ENCODE data around the gene PHACTR2. TPM values are rescaled to one million over a fixed set of nuclear protein-coding genes. Genes with fewer than 3 reads are reported as not detected.

Gene PHACTR2
- total and polyA plus RNA-seq, 4 donors = 4.0 to 23.8 (median 15.0) TPM

DNA sequence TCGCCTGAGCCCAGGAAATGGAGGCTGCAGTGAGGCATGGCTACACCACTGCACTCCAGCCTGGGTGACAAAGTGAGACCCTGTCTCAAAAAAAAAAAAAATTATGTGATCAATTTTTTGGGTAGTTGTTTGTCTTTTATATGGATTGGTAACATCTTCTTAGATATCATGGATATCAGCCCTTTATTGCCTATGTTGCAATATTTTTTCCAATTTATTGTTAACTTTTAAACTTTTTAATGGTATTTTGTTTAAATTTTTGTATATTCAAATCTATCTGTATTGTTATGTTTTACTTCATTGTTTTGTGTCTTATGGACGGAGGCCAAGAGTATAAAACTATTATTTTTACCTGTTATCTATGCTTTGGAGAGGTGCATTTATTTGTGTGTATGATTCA lies 133.0 kb downstream of the PHACTR2 start (continued):
- TF ChIP-seq, protein P1, sequence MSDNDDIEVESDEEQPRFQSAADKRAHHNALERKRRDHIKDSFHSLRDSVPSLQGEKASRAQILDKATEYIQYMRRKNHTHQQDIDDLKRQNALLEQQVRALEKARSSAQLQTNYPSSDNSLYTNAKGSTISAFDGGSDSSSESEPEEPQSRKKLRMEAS (IDR thresholded peaks at IDR 0.05) = no peak
- TF ChIP-seq NR2F2 (IDR thresholded peaks at IDR 0.05) = no peak
- TF ChIP-seq GABPA (IDR thresholded peaks at IDR 0.05 in 1 of 2, conservative IDR thresholded peaks at IDR 0.05 in 1 of 2) = no peak
- no peak for TF ChIP-seq JUND (IDR thresholded peaks at IDR 0.05)
- no peak for TF ChIP-seq FOXA2 (IDR thresholded peaks at IDR 0.05)
- no peak for TF ChIP-seq RXRA (IDR thresholded peaks at IDR 0.05)
- TF ChIP-seq, protein P2, sequence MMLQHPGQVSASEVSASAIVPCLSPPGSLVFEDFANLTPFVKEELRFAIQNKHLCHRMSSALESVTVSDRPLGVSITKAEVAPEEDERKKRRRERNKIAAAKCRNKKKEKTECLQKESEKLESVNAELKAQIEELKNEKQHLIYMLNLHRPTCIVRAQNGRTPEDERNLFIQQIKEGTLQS (IDR thresholded peaks at IDR 0.05) = no peak
- TF ChIP-seq SP1 (IDR thresholded peaks at IDR 0.05) = no peak
- no peak for TF ChIP-seq HNF4A (conservative IDR thresholded peaks at IDR 0.05)
- TF ChIP-seq EGR1 (IDR thresholded peaks at IDR 0.05; ENCODE audit: low read depth in 2 of 2) = no peak

DNA sequence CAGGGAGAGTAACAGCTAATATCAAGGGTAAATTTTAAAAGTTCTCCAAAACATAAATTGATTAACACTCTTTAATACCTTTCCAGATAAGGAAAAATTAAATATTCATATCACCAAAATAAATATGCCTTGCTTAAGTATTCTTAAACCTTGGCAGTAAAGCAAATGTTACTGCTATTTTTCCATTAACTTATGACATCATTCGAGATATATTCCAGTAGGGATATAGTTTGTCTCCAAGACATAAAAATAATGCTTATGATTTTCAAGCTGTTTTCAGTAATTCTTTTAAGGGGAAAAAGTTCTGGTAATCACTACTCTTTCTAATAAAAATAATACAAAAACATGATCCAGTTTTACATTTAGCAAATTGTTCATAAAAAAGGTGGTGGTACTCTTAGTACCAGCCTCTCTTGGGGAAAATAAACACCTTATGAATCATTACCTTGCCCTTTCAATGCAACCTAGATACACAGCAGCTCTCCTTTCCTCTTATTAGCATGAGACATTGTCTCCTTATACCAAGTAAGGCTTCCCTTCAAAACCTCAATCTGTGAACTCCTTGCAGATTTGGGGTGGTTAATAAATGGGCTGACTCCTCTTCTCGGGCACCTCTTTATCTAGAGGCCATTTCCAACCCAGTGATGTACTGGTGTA lies 133.9 kb downstream of the PHACTR2 start:
- DNase-seq (ENCODE audit: low spot score) = no peak
- WGBS = 94% methylated on average over 2 of the region's 2 CpGs

More for the DNA sequence above, 133.9 kb downstream of the PHACTR2 start:
- TF ChIP-seq RAD21 (IDR thresholded peaks at IDR 0.05) (no peak), HNF4A (conservative IDR thresholded peaks at IDR 0.05) (no peak), HNF4G (IDR thresholded peaks at IDR 0.05) (no peak), GABPA (IDR thresholded peaks at IDR 0.05 in 1 of 2, conservative IDR thresholded peaks at IDR 0.05 in 1 of 2) (no peak), FOXA1 (IDR thresholded peaks at IDR 0.05) (no peak), TAF1 (conservative IDR thresholded peaks at IDR 0.05) (no peak), FOXA2 (IDR thresholded peaks at IDR 0.05) (no peak), NR2F2 (IDR thresholded peaks at IDR 0.05) (no peak), RXRA (IDR thresholded peaks at IDR 0.05) (no peak), YY1 (IDR thresholded peaks at IDR 0.05) (no peak), SP1 (IDR thresholded peaks at IDR 0.05) (no peak)
- TF ChIP-seq, protein P3, sequence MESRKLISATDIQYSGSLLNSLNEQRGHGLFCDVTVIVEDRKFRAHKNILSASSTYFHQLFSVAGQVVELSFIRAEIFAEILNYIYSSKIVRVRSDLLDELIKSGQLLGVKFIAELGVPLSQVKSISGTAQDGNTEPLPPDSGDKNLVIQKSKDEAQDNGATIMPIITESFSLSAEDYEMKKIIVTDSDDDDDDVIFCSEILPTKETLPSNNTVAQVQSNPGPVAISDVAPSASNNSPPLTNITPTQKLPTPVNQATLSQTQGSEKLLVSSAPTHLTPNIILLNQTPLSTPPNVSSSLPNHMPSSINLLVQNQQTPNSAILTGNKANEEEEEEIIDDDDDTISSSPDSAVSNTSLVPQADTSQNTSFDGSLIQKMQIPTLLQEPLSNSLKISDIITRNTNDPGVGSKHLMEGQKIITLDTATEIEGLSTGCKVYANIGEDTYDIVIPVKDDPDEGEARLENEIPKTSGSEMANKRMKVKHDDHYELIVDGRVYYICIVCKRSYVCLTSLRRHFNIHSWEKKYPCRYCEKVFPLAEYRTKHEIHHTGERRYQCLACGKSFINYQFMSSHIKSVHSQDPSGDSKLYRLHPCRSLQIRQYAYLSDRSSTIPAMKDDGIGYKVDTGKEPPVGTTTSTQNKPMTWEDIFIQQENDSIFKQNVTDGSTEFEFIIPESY (IDR thresholded peaks at IDR 0.05) = no peak
- TF ChIP-seq, protein P4, sequence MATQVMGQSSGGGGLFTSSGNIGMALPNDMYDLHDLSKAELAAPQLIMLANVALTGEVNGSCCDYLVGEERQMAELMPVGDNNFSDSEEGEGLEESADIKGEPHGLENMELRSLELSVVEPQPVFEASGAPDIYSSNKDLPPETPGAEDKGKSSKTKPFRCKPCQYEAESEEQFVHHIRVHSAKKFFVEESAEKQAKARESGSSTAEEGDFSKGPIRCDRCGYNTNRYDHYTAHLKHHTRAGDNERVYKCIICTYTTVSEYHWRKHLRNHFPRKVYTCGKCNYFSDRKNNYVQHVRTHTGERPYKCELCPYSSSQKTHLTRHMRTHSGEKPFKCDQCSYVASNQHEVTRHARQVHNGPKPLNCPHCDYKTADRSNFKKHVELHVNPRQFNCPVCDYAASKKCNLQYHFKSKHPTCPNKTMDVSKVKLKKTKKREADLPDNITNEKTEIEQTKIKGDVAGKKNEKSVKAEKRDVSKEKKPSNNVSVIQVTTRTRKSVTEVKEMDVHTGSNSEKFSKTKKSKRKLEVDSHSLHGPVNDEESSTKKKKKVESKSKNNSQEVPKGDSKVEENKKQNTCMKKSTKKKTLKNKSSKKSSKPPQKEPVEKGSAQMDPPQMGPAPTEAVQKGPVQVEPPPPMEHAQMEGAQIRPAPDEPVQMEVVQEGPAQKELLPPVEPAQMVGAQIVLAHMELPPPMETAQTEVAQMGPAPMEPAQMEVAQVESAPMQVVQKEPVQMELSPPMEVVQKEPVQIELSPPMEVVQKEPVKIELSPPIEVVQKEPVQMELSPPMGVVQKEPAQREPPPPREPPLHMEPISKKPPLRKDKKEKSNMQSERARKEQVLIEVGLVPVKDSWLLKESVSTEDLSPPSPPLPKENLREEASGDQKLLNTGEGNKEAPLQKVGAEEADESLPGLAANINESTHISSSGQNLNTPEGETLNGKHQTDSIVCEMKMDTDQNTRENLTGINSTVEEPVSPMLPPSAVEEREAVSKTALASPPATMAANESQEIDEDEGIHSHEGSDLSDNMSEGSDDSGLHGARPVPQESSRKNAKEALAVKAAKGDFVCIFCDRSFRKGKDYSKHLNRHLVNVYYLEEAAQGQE (IDR thresholded peaks at IDR 0.05) = no peak
- TF ChIP-seq, protein P2 (IDR thresholded peaks at IDR 0.05) = no peak
- TF ChIP-seq, protein P5, sequence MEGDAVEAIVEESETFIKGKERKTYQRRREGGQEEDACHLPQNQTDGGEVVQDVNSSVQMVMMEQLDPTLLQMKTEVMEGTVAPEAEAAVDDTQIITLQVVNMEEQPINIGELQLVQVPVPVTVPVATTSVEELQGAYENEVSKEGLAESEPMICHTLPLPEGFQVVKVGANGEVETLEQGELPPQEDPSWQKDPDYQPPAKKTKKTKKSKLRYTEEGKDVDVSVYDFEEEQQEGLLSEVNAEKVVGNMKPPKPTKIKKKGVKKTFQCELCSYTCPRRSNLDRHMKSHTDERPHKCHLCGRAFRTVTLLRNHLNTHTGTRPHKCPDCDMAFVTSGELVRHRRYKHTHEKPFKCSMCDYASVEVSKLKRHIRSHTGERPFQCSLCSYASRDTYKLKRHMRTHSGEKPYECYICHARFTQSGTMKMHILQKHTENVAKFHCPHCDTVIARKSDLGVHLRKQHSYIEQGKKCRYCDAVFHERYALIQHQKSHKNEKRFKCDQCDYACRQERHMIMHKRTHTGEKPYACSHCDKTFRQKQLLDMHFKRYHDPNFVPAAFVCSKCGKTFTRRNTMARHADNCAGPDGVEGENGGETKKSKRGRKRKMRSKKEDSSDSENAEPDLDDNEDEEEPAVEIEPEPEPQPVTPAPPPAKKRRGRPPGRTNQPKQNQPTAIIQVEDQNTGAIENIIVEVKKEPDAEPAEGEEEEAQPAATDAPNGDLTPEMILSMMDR (IDR thresholded peaks at IDR 0.05; ENCODE audit: low read depth, low read length, missing input control) = no peak
- Histone ChIP-seq H3K27me3 (ENCODE audit: control insufficient read depth in 4 of 4, insufficient read depth in 4 of 4, low read length in 3 of 4) (no peaks in the 10 kb centered on the region), H3K4me3 (ENCODE audit: low read depth in 1 of 3, low read length in 3 of 3) (no peak overlapping the region), H3K9ac (ENCODE audit: low read depth in 1 of 2, low read length in 2 of 2) (no peak overlapping the region), H3K4me1 (ENCODE audit: control insufficient read depth in 4 of 4, insufficient read depth in 4 of 4, low read length in 3 of 4) (no peaks in the 10 kb centered on the region), H3K9me3 (ENCODE audit: control insufficient read depth in 4 of 4, low read length in 3 of 4) (no peaks in the 10 kb centered on the region), H3K36me3 (ENCODE audit: control insufficient read depth in 4 of 4, insufficient read depth in 3 of 4, low read depth in 1 of 4, low read length in 3 of 4) (peaks cover 0 to 8% (median under 1%) of the 10 kb centered on the region in 4 donors), H3K27ac (ENCODE audit: low read depth in 1 of 2, low read length in 2 of 2) (no peak overlapping the region)
